ENCODE results near the gene KLHL6. TPM values are rescaled to one million over a fixed set of nuclear protein-coding genes. Genes with fewer than 3 reads are reported as not detected.

The KLHL6 gene
- total and polyA plus RNA-seq, 12 donors: 0.47 to 5.1 (median 0.89) TPM

DNA sequence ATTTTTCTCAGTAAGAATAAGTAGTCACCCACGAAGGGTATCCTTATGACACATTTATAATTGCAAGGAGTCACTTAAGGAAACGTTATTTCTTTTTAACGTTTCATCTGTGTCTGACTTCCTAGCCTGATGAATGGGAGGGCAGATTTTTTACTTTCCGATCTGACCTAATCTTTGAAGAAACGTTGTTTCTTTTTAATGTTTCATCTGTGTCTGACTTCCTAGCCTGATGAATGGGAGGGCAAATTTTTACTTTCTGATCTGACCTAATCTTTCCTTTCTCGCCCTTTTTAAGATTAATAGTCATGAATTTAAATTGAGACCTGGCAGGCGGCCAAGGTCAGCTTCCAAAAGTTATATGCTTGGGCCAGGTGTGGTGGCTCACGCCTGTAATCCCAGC is 3.0 kb upstream of the KLHL6 start:
- intact Hi-C loops (cut with DNase I): loop anchor here in 3 of 10 donors (10.0 kb wide), 1 partner anchor 84 kb away; no protein-coding TSS in a partner anchor
- WGBS, 2 donors: 67 to 74% methylated on average over 8 of the region's 8 CpGs
- TF ChIP-seq, protein P1, sequence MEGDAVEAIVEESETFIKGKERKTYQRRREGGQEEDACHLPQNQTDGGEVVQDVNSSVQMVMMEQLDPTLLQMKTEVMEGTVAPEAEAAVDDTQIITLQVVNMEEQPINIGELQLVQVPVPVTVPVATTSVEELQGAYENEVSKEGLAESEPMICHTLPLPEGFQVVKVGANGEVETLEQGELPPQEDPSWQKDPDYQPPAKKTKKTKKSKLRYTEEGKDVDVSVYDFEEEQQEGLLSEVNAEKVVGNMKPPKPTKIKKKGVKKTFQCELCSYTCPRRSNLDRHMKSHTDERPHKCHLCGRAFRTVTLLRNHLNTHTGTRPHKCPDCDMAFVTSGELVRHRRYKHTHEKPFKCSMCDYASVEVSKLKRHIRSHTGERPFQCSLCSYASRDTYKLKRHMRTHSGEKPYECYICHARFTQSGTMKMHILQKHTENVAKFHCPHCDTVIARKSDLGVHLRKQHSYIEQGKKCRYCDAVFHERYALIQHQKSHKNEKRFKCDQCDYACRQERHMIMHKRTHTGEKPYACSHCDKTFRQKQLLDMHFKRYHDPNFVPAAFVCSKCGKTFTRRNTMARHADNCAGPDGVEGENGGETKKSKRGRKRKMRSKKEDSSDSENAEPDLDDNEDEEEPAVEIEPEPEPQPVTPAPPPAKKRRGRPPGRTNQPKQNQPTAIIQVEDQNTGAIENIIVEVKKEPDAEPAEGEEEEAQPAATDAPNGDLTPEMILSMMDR (IDR thresholded peaks at IDR 0.05): no peak

DNA sequence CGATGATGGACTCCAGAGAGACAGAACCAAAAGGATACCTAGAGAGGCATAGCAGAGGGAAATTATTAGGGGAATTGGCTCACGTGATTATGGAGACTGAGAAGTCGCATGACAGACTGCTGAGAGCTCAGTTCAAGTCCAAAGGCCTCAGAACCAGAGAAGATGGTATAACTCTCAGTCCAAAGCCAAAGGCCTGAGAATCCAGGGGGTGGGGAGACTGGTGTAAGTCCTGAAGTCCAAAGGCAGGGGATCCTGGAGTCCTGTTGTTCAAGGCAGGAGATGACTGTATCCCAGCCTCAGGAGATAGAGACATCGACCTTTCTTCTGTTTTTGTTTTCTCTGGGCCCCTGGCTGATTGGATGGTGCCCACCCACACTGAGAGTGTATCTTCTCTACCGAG is 1.2 kb upstream of the KLHL6 start:
- peak overlapping the region in 6 of 10 donors; percentile 54 to 91 (median 78) for H3K27ac ChIP-seq
- no peaks in the 10 kb centered on the region for H3K27me3 ChIP-seq
- no peak overlapping the region for H3K4me3 ChIP-seq
- H3K4me1 ChIP-seq: peaks cover 0 to 37% (median 19%) of the 10 kb centered on the region in 9 donors
- TF ChIP-seq, protein P1 (IDR thresholded peaks at IDR 0.05): no peak
- DNase-seq (no peak), ATAC-seq (no peak)
- no peaks in the 10 kb centered on the region for H3K9me3 ChIP-seq
- 85% methylated on average over 5 of the region's 5 CpGs for WGBS, 2 donors
- H3K36me3 ChIP-seq: no peaks in the 10 kb centered on the region
- intact Hi-C loops (cut with DNase I): loop anchor here in 3 of 10 donors (10.0 kb wide), 1 partner anchor 82 kb away; no protein-coding TSS in a partner anchor

More for the DNA sequence above, 3.0 kb upstream of the KLHL6 start:
- Histone ChIP-seq H3K4me3 (no peak overlapping the region), H3K27me3 (no peaks in the 10 kb centered on the region), H3K36me3 (no peaks in the 10 kb centered on the region), H3K27ac (no peak overlapping the region), H3K9me3 (no peaks in the 10 kb centered on the region), H3K4me1 (peaks cover 0 to 39% (median 22%) of the 10 kb centered on the region in 9 donors)
- no peak for DNase-seq
- ATAC-seq: no peak

GRCh38 chr3:183554377-183554776 is 1.1 kb downstream of the KLHL6 start:
- peak overlapping the region in 5 of 10 donors; percentile 11 to 61 (median 23) for H3K4me3 ChIP-seq
- TF ChIP-seq, protein P1 (IDR thresholded peaks at IDR 0.05): no peak
- ATAC-seq (peak in 4 of 8 donors; percentile 19 to 57 (median 44)), DNase-seq (no peak)
- H3K4me1 ChIP-seq: peaks cover 0 to 54% (median 20%) of the 10 kb centered on the region in 9 donors
- no peaks in the 10 kb centered on the region for H3K27me3 ChIP-seq
- no peaks in the 10 kb centered on the region for H3K9me3 ChIP-seq
- 60 to 61% methylated on average over 1 of the region's 1 CpG for WGBS, 2 donors
- no peaks in the 10 kb centered on the region for H3K36me3 ChIP-seq
- intact Hi-C loops (cut with DNase I): loop anchor here in 3 of 10 donors (10.0 kb wide), 1 partner anchor 80 kb away; no protein-coding TSS in a partner anchor
- peak overlapping the region in 9 of 10 donors; percentile 9 to 91 (median 72) for H3K27ac ChIP-seq

- WGBS, 2 donors: 58 to 62% methylated on average over 8 of the region's 8 CpGs
- Histone ChIP-seq H3K36me3 (no peaks in the 10 kb centered on the region), H3K27ac (peak overlapping the region in 9 of 10 donors; percentile 54 to 91 (median 73)), H3K4me1 (peaks cover 0 to 56% (median 20%) of the 10 kb centered on the region in 9 donors), H3K27me3 (no peaks in the 10 kb centered on the region), H3K4me3 (peak overlapping the region in 5 of 10 donors; percentile 10 to 61 (median 16)), H3K9me3 (no peaks in the 10 kb centered on the region)
- intact Hi-C loops (cut with DNase I): loop anchor here in 3 of 10 donors (10.0 kb wide), 1 partner anchor 79 kb away; no protein-coding TSS in a partner anchor
- DNase-seq (no peak), ATAC-seq (no peak)
- TF ChIP-seq, protein P1 (IDR thresholded peaks at IDR 0.05): no peak
Measured at GRCh38 chr3:183553334-183554026, 2.0 kb downstream of the KLHL6 start.
